ENCODE measurements around the gene CALCOCO2. TPM values are rescaled to one million over a fixed set of nuclear protein-coding genes. Genes with fewer than 3 reads are reported as not detected.
"Not testable (repeated sequence)": the region's sequence is repeated elsewhere in the genome, so short reads cannot be mapped to it uniquely, and the experiment has no call there.

Gene CALCOCO2
- 138 TPM for polyA plus RNA-seq

- Mint-ChIP-seq H3K4me1 (peaks cover 18 to 29% (median 25%) of the 10 kb centered on the region in 3 donors), H3K36me3 (no peaks in the 10 kb centered on the region)
Measured at GRCh38 chr17:48830840-48831548, at the start of gene CALCOCO2. TSS of gene CALCOCO2 (plus strand) at chr17:48831035. CDS start at chr17:48841708, 10,673 bp downstream.

GRCh38 chr17:48787828-48788227, 43.0 kb upstream of the CALCOCO2 start:
- Mint-ChIP-seq H3K9me3 (no peaks in the 10 kb centered on the region), H3K36me3 (no peaks in the 10 kb centered on the region)

More at GRCh38 chr17:48830840-48831548, at the start of gene CALCOCO2:
- H3K27ac Mint-ChIP-seq: peak within 1 kb of the TSS; percentile 92 to 100 (median 98)
- H3K9me3 Mint-ChIP-seq: no peaks in the 10 kb centered on the region
- peaks cover 8% of the 10 kb centered on the region for H3K27me3 Mint-ChIP-seq
- H3K4me3 Mint-ChIP-seq: peak within 1 kb of the TSS; percentile 94 to 100 (median 98)

GRCh38 chr17:48790607-48791127, 40.2 kb upstream of the CALCOCO2 start:
- no peaks in the 10 kb centered on the region for H3K36me3 Mint-ChIP-seq
- H3K4me1 Mint-ChIP-seq: peaks cover 0 to 2% (median 0%) of the 10 kb centered on the region in 3 donors
- peaks cover 27% of the 10 kb centered on the region for H3K27me3 Mint-ChIP-seq
- no peaks in the 10 kb centered on the region for H3K9me3 Mint-ChIP-seq
- no peak overlapping the region for H3K4me3 Mint-ChIP-seq
- H3K27ac Mint-ChIP-seq: no peak overlapping the region

More at GRCh38 chr17:48787828-48788227, 43.0 kb upstream of the CALCOCO2 start:
- peaks cover 15% of the 10 kb centered on the region for H3K27me3 Mint-ChIP-seq
- peaks cover 0 to 2% (median 0%) of the 10 kb centered on the region in 3 donors for H3K4me1 Mint-ChIP-seq
- no peak overlapping the region for H3K27ac Mint-ChIP-seq
- no peak overlapping the region for H3K4me3 Mint-ChIP-seq

GRCh38 chr17:48791128-48792032, 39.5 kb upstream of the CALCOCO2 start:
- Mint-ChIP-seq H3K36me3 (no peaks in the 10 kb centered on the region), H3K4me3 (no peak overlapping the region), H3K4me1 (peaks cover 0 to 2% (median 0%) of the 10 kb centered on the region in 3 donors), H3K27ac (no peak overlapping the region), H3K9me3 (no peaks in the 10 kb centered on the region), H3K27me3 (peaks cover 29% of the 10 kb centered on the region)

GRCh38 chr17:48792033-48792798, 38.6 kb upstream of the CALCOCO2 start:
- Mint-ChIP-seq H3K27ac (no peak overlapping the region), H3K27me3 (peaks cover 29% of the 10 kb centered on the region), H3K9me3 (no peaks in the 10 kb centered on the region), H3K4me1 (peaks cover 0 to 2% (median 0%) of the 10 kb centered on the region in 3 donors), H3K4me3 (no peak overlapping the region), H3K36me3 (no peaks in the 10 kb centered on the region)

- Mint-ChIP-seq H3K9me3 (no peaks in the 10 kb centered on the region), H3K27me3 (peaks cover 31% of the 10 kb centered on the region), H3K4me1 (peaks cover 0 to 2% (median 0%) of the 10 kb centered on the region in 3 donors), H3K4me3 (no peak overlapping the region), H3K36me3 (peaks cover 3% of the 10 kb centered on the region), H3K27ac (no peak overlapping the region)
Measured at GRCh38 chr17:48795444-48796162, 35.2 kb upstream of the CALCOCO2 start.

GRCh38 chr17:48796163-48796522, 34.7 kb upstream of the CALCOCO2 start:
- peaks cover 31% of the 10 kb centered on the region for H3K27me3 Mint-ChIP-seq
- not testable (repeated sequence) for H3K9me3 Mint-ChIP-seq, H3K4me3 Mint-ChIP-seq, H3K36me3 Mint-ChIP-seq, H3K27ac Mint-ChIP-seq, H3K4me1 Mint-ChIP-seq

GRCh38 chr17:48799069-48799723, 31.6 kb upstream of the CALCOCO2 start:
- Mint-ChIP-seq H3K4me3 (no peak overlapping the region), H3K4me1 (no peaks in the 10 kb centered on the region), H3K36me3 (peaks cover 3% of the 10 kb centered on the region), H3K9me3 (no peaks in the 10 kb centered on the region), H3K27me3 (peaks cover 16% of the 10 kb centered on the region), H3K27ac (peak overlapping the region in 1 of 3 donors; percentile 53)

GRCh38 chr17:48800626-48801217, 30.1 kb upstream of the CALCOCO2 start:
- peaks cover 3% of the 10 kb centered on the region for H3K36me3 Mint-ChIP-seq
- H3K4me1 Mint-ChIP-seq: no peaks in the 10 kb centered on the region
- H3K4me3 Mint-ChIP-seq: no peak overlapping the region
- H3K27me3 Mint-ChIP-seq: peaks cover 14% of the 10 kb centered on the region
- H3K9me3 Mint-ChIP-seq: no peaks in the 10 kb centered on the region
- no peak overlapping the region for H3K27ac Mint-ChIP-seq

GRCh38 chr17:48804936-48805411, 25.9 kb upstream of the CALCOCO2 start:
- no peaks in the 10 kb centered on the region for H3K9me3 Mint-ChIP-seq
- H3K27ac Mint-ChIP-seq: no peak overlapping the region
- no peak overlapping the region for H3K4me3 Mint-ChIP-seq
- peaks cover 5% of the 10 kb centered on the region for H3K27me3 Mint-ChIP-seq
- H3K4me1 Mint-ChIP-seq: no peaks in the 10 kb centered on the region
- peaks cover 3% of the 10 kb centered on the region for H3K36me3 Mint-ChIP-seq

GRCh38 chr17:48809182-48809581, 21.7 kb upstream of the CALCOCO2 start:
- H3K4me3 Mint-ChIP-seq: no peak overlapping the region

GRCh38 chr17:48812001-48812400, 18.8 kb upstream of the CALCOCO2 start:
- Mint-ChIP-seq H3K27me3 (peaks cover 9% of the 10 kb centered on the region), H3K4me3 (no peak overlapping the region), H3K9me3 (no peaks in the 10 kb centered on the region), H3K27ac (no peak overlapping the region), H3K36me3 (no peaks in the 10 kb centered on the region), H3K4me1 (peaks cover 5 to 14% (median 5%) of the 10 kb centered on the region in 3 donors)

More at GRCh38 chr17:48809182-48809581, 21.7 kb upstream of the CALCOCO2 start:
- Mint-ChIP-seq H3K27ac (no peak overlapping the region), H3K9me3 (no peaks in the 10 kb centered on the region), H3K4me1 (no peaks in the 10 kb centered on the region), H3K36me3 (no peaks in the 10 kb centered on the region), H3K27me3 (peaks cover 7% of the 10 kb centered on the region)

GRCh38 chr17:48814504-48814903, 16.3 kb upstream of the CALCOCO2 start:
- Mint-ChIP-seq H3K9me3 (no peaks in the 10 kb centered on the region), H3K36me3 (no peaks in the 10 kb centered on the region), H3K4me1 (peaks cover 8 to 15% (median 10%) of the 10 kb centered on the region in 3 donors), H3K27me3 (peaks cover 12% of the 10 kb centered on the region), H3K4me3 (no peak overlapping the region), H3K27ac (no peak overlapping the region)

Measured in IgD-negative memory B cell (primary cell).